Naive thymus-derived CD8-positive, alpha-beta T cell (primary cell): ENCODE results near the gene PCYT2. TPM values are rescaled to one million over a fixed set of nuclear protein-coding genes. Genes with fewer than 3 reads are reported as not detected.

ENCODE experiments used
- polyA plus RNA-seq, 3 donors: library from polyadenylated mRNA; unstranded; fragments of 300-500 nt; fragmentation: Illumina TruSeq; gene quantifications; one replicate each; pipeline ENCODE4 v1.2.3, GENCODE V29; 2021
- total RNA-seq, 8 experiments: library from RNA in 2 of 8; stranded (reverse) in 2 of 8; gene quantifications; one replicate each; pipeline ENCODE4 v1.2.3 and lab custom pipeline; 2021 to 2026

Gene PCYT2
- total and polyA plus RNA-seq, 5 experiments from 2014 or later: 22.9 to 38.5 (median 24.0) TPM

Other genes starting within 250 kb of the PCYT2 start
- gene OXLD1, start 244.8 kb downstream of the PCYT2 start, total RNA-seq: 10 to 100 TPM; 69.4 to 71.7 TPM
- 100 to 1,000 TPM in 1 of 3 donors, 10 to 100 TPM in 2; 67.6 to 110 (median 98.3) TPM for gene OXLD1, start 244.8 kb downstream of the PCYT2 start, polyA plus RNA-seq
- gene CCDC137, start 244.7 kb downstream of the PCYT2 start, total RNA-seq: 10 to 100 TPM; 23.5 to 30.2 TPM
- gene CCDC137, start 244.7 kb downstream of the PCYT2 start, polyA plus RNA-seq: 10 to 100 TPM; 11.0 to 23.9 (median 11.1) TPM
- gene ARL16, start 227.6 kb downstream of the PCYT2 start, total RNA-seq: 10 to 100 TPM; 23.4 to 26.8 TPM
- gene ARL16, start 227.6 kb downstream of the PCYT2 start, polyA plus RNA-seq: 10 to 100 TPM; 26.0 to 39.3 (median 32.9) TPM
- 100 to 1,000 TPM; 151 to 154 TPM for gene HGS, start 227.4 kb downstream of the PCYT2 start, total RNA-seq
- 10 to 100 TPM; 15.4 to 31.1 (median 21.7) TPM for gene HGS, start 227.4 kb downstream of the PCYT2 start, polyA plus RNA-seq
- gene MRPL12, start 208.0 kb downstream of the PCYT2 start, total RNA-seq: 10 to 100 TPM; 23.8 to 25.9 TPM
- 10 to 100 TPM; 48.0 to 60.2 (median 48.0) TPM for gene MRPL12, start 208.0 kb downstream of the PCYT2 start, polyA plus RNA-seq
- gene SLC25A10, start 199.1 kb downstream of the PCYT2 start, total RNA-seq: 1 to 10 TPM; 6.0 to 6.1 TPM
- 1 to 10 TPM; 2.3 to 4.4 (median 2.3) TPM for gene SLC25A10, start 199.1 kb downstream of the PCYT2 start, polyA plus RNA-seq
- not detected for gene GCGR, start 107.2 kb downstream of the PCYT2 start, total RNA-seq
- gene GCGR, start 107.2 kb downstream of the PCYT2 start, polyA plus RNA-seq: not detected
- gene MCRIP1, start 78.1 kb downstream of the PCYT2 start, total RNA-seq: 10 to 100 TPM; 58.4 to 59.0 TPM
- 10 to 100 TPM; 49.5 to 61.8 (median 55.0) TPM for gene MCRIP1, start 78.1 kb downstream of the PCYT2 start, polyA plus RNA-seq
- not detected for gene PPP1R27, start 76.3 kb downstream of the PCYT2 start, total RNA-seq
- gene PPP1R27, start 76.3 kb downstream of the PCYT2 start, polyA plus RNA-seq: under 1 TPM in 1 of 3 donors, not detected in 2; 0.11 TPM
- gene P4HB, start 50.9 kb downstream of the PCYT2 start, total RNA-seq: 100 to 1,000 TPM; 181 to 190 TPM
- 100 to 1,000 TPM; 166 to 191 (median 191) TPM for gene P4HB, start 50.9 kb downstream of the PCYT2 start, polyA plus RNA-seq
- gene ARHGDIA, start 40.1 kb downstream of the PCYT2 start, total RNA-seq: 100 to 1,000 TPM; 317 to 343 TPM
- 100 to 1,000 TPM in 1 of 3 donors, 10 to 100 TPM in 2; 55.1 to 102 (median 87.2) TPM for gene ARHGDIA, start 40.1 kb downstream of the PCYT2 start, polyA plus RNA-seq
- 10 to 100 TPM; 49.9 to 54.4 TPM for gene ALYREF, start 19.8 kb downstream of the PCYT2 start, total RNA-seq
- 10 to 100 TPM; 31.7 to 55.4 (median 50.1) TPM for gene ALYREF, start 19.8 kb downstream of the PCYT2 start, polyA plus RNA-seq
- gene ANAPC11, start 19.7 kb downstream of the PCYT2 start, total RNA-seq: 10 to 100 TPM; 38.7 to 48.1 TPM
- 100 to 1,000 TPM; 273 to 324 (median 275) TPM for gene ANAPC11, start 19.7 kb downstream of the PCYT2 start, polyA plus RNA-seq
- 1 to 10 TPM in 1 of 2 experiments, under 1 TPM in 1; 0.69 to 1.0 TPM for gene NPB, start 9.2 kb downstream of the PCYT2 start, total RNA-seq
- not detected for gene NPB, start 9.2 kb downstream of the PCYT2 start, polyA plus RNA-seq
- 10 to 100 TPM; 66.5 to 70.8 TPM for gene SIRT7, start 6.8 kb upstream of the PCYT2 start, total RNA-seq
- gene SIRT7, start 6.8 kb upstream of the PCYT2 start, polyA plus RNA-seq: 10 to 100 TPM; 21.3 to 30.6 (median 25.6) TPM
- 10 to 100 TPM; 17.1 to 18.0 TPM for gene MAFG, start 16.3 kb upstream of the PCYT2 start, total RNA-seq
- 1 to 10 TPM; 1.2 to 2.5 (median 2.2) TPM for gene MAFG, start 16.3 kb upstream of the PCYT2 start, polyA plus RNA-seq
- 1 to 10 TPM; 5.7 to 9.1 TPM for gene PYCR1, start 25.9 kb upstream of the PCYT2 start, total RNA-seq
- 1 to 10 TPM; 2.9 to 4.8 (median 3.0) TPM for gene PYCR1, start 25.9 kb upstream of the PCYT2 start, polyA plus RNA-seq
- gene MYADML2, start 35.8 kb upstream of the PCYT2 start, total RNA-seq: not detected
- not detected for gene MYADML2, start 35.8 kb upstream of the PCYT2 start, polyA plus RNA-seq
- gene NOTUM, start 49.8 kb upstream of the PCYT2 start, total RNA-seq: not detected
- gene NOTUM, start 49.8 kb upstream of the PCYT2 start, polyA plus RNA-seq: not detected
- 10 to 100 TPM; 43.0 to 47.7 TPM for gene ASPSCR1, start 66.2 kb upstream of the PCYT2 start, total RNA-seq
- 10 to 100 TPM; 28.1 to 33.4 (median 29.1) TPM for gene ASPSCR1, start 66.2 kb upstream of the PCYT2 start, polyA plus RNA-seq
- gene CENPX, start 111.5 kb upstream of the PCYT2 start, total RNA-seq: 10 to 100 TPM; 33.6 to 37.6 TPM
- gene CENPX, start 111.5 kb upstream of the PCYT2 start, polyA plus RNA-seq: 10 to 100 TPM; 42.7 to 63.0 (median 50.7) TPM
- 10 to 100 TPM; 11.4 to 12.5 TPM for gene LRRC45, start 111.9 kb upstream of the PCYT2 start, total RNA-seq
- gene LRRC45, start 111.9 kb upstream of the PCYT2 start, polyA plus RNA-seq: 1 to 10 TPM; 2.7 to 6.0 (median 4.2) TPM
- 1 to 10 TPM; 1.4 to 1.5 TPM for gene RAC3, start 120.3 kb upstream of the PCYT2 start, total RNA-seq
- not detected for gene RAC3, start 120.3 kb upstream of the PCYT2 start, polyA plus RNA-seq
- gene DCXR, start 126.3 kb upstream of the PCYT2 start, total RNA-seq: 10 to 100 TPM; 72.5 to 81.0 TPM
- 100 to 1,000 TPM; 113 to 185 (median 127) TPM for gene DCXR, start 126.3 kb upstream of the PCYT2 start, polyA plus RNA-seq
- gene RFNG, start 140.4 kb upstream of the PCYT2 start, total RNA-seq: 10 to 100 TPM; 38.5 to 42.1 TPM
- gene RFNG, start 140.4 kb upstream of the PCYT2 start, polyA plus RNA-seq: 1 to 10 TPM; 2.2 to 8.5 (median 4.8) TPM
- gene GPS1, start 140.5 kb upstream of the PCYT2 start, total RNA-seq: 10 to 100 TPM; 88.2 to 91.4 TPM
- gene GPS1, start 140.5 kb upstream of the PCYT2 start, polyA plus RNA-seq: 100 to 1,000 TPM; 122 to 140 (median 126) TPM
- 100 to 1,000 TPM; 142 to 151 TPM for gene DUS1L, start 154.4 kb upstream of the PCYT2 start, total RNA-seq
- 100 to 1,000 TPM in 1 of 3 donors, 10 to 100 TPM in 2; 68.6 to 167 (median 92.1) TPM for gene DUS1L, start 154.4 kb upstream of the PCYT2 start, polyA plus RNA-seq
- gene FASN, start 186.8 kb upstream of the PCYT2 start, total RNA-seq: 10 to 100 TPM; 28.3 to 32.3 TPM
- 1 to 10 TPM in 1 of 3 donors, under 1 TPM in 2; 0.33 to 2.4 (median 0.80) TPM for gene FASN, start 186.8 kb upstream of the PCYT2 start, polyA plus RNA-seq